ENCODE results near the gene EDA2R. TPM values are rescaled to one million over a fixed set of nuclear protein-coding genes. Genes with fewer than 3 reads are reported as not detected.
A peak's percentile ranks its signal among the peaks of the same experiment; 100 is the strongest.

The EDA2R gene, protein sequence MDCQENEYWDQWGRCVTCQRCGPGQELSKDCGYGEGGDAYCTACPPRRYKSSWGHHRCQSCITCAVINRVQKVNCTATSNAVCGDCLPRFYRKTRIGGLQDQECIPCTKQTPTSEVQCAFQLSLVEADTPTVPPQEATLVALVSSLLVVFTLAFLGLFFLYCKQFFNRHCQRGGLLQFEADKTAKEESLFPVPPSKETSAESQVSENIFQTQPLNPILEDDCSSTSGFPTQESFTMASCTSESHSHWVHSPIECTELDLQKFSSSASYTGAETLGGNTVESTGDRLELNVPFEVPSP
- total RNA-seq (2022): 30.3 and 32.4 TPM in 2 replicates
- Bru-seq, nascent RNA: percentile 94 among the genes with signal in this experiment
- BruChase-seq, experiment 1, labeled RNA remaining after a 6-hour chase: percentile 82 among the genes with signal in this experiment
- BruChase-seq, experiment 2, labeled RNA remaining after a 2-hour chase: percentile 89 among the genes with signal in this experiment
- long read RNA-seq, transcript EDA2R-202 (7 exons, 3,418 nt): major isoform, 18 of 127 reads
- long read RNA-seq, partial matches to known transcripts: 2 of 127 reads
- long read RNA-seq, other reads (novel, unspliced or antisense): 107 of 127 reads

DNA sequence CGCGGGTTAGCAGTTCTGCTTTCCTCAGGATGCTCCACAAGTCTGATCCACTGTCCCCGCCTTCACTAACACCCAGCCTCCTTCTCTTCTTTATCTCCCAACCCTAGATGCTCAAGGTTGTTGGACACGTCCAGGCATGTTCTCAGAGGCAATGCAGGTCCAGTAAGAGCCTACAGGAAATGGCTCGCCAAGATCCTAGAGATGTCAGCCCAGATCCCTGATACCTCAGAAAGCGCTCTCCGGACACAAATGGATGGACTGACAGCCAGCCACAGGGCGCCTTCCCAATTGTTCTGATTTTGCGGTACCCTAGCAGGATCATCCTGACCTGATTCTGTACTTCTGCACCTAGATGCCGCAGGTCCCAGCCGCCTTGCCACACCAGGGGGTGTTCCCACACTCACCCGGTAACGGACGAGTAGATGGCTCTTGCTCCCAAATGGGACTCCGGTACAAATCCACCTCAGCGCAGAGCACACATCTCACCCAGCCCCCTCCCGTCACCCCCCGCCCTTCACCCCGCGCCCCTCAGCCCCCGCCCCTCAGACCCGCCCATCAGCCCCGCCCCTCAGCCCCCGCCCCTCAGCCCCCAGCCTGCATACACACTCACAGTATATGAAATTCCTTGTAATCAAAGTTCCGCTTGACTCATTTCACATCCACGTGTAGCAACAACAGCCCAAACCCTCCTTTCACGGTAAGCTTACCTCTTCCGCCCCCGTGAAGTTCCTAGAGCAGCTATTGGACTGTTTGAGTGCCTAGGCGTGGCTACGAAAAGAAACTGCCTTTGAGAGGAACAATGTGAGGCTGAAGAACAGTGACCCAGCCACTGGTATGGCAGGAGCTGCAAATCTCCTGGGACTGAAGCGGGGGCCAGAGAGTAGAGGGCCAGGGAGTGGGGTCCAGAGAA, at the start of gene EDA2R:
Gene EDA2R (minus strand): TSS at position 488 of the 910 bp plus-strand sequence. CDS start 23,058 bp downstream, outside the sequence.
- peak; percentile 92 for DNase-seq (ENCODE audit: unreplicated experiment)
- TF ChIP-seq, protein P1, sequence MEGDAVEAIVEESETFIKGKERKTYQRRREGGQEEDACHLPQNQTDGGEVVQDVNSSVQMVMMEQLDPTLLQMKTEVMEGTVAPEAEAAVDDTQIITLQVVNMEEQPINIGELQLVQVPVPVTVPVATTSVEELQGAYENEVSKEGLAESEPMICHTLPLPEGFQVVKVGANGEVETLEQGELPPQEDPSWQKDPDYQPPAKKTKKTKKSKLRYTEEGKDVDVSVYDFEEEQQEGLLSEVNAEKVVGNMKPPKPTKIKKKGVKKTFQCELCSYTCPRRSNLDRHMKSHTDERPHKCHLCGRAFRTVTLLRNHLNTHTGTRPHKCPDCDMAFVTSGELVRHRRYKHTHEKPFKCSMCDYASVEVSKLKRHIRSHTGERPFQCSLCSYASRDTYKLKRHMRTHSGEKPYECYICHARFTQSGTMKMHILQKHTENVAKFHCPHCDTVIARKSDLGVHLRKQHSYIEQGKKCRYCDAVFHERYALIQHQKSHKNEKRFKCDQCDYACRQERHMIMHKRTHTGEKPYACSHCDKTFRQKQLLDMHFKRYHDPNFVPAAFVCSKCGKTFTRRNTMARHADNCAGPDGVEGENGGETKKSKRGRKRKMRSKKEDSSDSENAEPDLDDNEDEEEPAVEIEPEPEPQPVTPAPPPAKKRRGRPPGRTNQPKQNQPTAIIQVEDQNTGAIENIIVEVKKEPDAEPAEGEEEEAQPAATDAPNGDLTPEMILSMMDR (IDR thresholded peaks at IDR 0.05; ENCODE audit: unreplicated experiment): no peak
- H3K27me3 Mint-ChIP-seq (ENCODE audit: insufficient read depth, unreplicated experiment): no peaks in the 10 kb centered on the region
- peak within 1 kb of the TSS; percentile 73 for H3K4me3 Mint-ChIP-seq (ENCODE audit: unreplicated experiment)
- H3K9me3 Mint-ChIP-seq (ENCODE audit: unreplicated experiment): peaks cover 15% of the 10 kb centered on the region
- peaks cover 12% of the 10 kb centered on the region for H3K4me1 Mint-ChIP-seq (ENCODE audit: insufficient read depth, unreplicated experiment)
- no TSS peak for BruUV-seq (replicated peaks)
- CTCF ChIA-PET: interaction anchor here (0.7 to 1.8 kb wide), 4 partner anchors 11 to 1044 kb away, joined by 3 to 10 read pairs (median 6); no protein-coding TSS in a partner anchor
- H3K27ac Mint-ChIP-seq (ENCODE audit: low read depth, unreplicated experiment): peak within 1 kb of the TSS; percentile 92
- POLR2A ChIA-PET: interaction anchor here (1.0 to 1.3 kb wide), 3 partner anchors 11 to 972 kb away, joined by 3 to 4 read pairs (median 3); partner anchors contain the start of gene MSN
- intact Hi-C loops (cut with micrococcal nuclease): no loop called here
- peaks cover 7% of the 10 kb centered on the region for H3K36me3 Mint-ChIP-seq (ENCODE audit: insufficient read depth, unreplicated experiment)

DNA sequence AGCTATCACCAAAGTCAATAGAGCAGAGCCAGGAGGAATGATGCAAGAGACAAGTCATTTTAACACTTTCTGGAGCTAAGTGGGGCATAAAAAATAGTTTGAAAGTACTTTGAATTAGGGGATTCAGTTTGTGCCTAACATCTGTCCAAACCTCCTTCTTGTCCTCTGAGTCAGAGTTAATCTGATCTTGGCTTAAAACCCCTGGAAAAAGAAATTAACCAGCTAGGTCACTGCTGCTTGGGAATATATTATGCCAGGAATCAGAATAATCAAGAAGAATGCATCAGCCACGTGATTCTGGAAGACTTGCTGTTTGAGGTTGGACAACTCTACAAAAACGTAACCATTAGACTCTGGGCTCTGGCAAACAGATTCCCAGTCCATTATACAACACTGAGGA, 45.3 kb upstream of the EDA2R start:
- DNase-seq (ENCODE audit: unreplicated experiment): no peak
- ChIA-PET CTCF (interaction anchor here (0.6 kb wide), 1 partner anchor 615 kb away, joined by 4 read pairs; no protein-coding TSS in a partner anchor), POLR2A (no interaction called here)
- intact Hi-C loops (cut with micrococcal nuclease): no loop called here
- H3K4me3 Mint-ChIP-seq (ENCODE audit: unreplicated experiment): no peak overlapping the region
- H3K9me3 Mint-ChIP-seq (ENCODE audit: unreplicated experiment): peaks cover 22% of the 10 kb centered on the region
- no peak overlapping the region for H3K27ac Mint-ChIP-seq (ENCODE audit: low read depth, unreplicated experiment)
- TF ChIP-seq, protein P1 (IDR thresholded peaks at IDR 0.05; ENCODE audit: unreplicated experiment): no peak
- no TSS peak for BruUV-seq (replicated peaks)
- no peaks in the 10 kb centered on the region for H3K27me3 Mint-ChIP-seq (ENCODE audit: insufficient read depth, unreplicated experiment)
- H3K4me1 Mint-ChIP-seq (ENCODE audit: insufficient read depth, unreplicated experiment): no peaks in the 10 kb centered on the region
- no peaks in the 10 kb centered on the region for H3K36me3 Mint-ChIP-seq (ENCODE audit: insufficient read depth, unreplicated experiment)

DNA sequence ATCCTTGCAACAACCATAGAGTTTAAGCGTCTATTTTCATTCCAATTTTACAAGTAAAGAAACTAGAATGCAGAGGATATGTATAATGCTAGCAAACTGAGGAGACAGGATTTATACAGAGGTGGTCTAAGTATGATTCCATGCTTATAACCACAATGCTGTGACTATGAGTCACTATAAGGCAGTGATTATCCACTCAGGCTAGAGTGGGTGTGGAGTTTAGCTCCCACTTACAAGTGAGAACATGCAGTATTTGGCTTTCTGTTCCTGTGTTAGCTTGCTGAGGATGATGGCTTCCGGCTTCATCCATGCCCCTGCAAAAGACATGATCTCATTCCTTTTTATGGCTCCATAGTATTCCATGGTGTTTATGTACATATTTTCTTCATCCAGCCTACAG, 41.6 kb upstream of the EDA2R start:
- TF ChIP-seq, protein P1 (IDR thresholded peaks at IDR 0.05; ENCODE audit: unreplicated experiment): no peak
- POLR2A ChIA-PET: no interaction called here
- peaks cover 16% of the 10 kb centered on the region for H3K4me1 Mint-ChIP-seq (ENCODE audit: insufficient read depth, unreplicated experiment)
- CTCF ChIA-PET: no interaction called here
- no peak overlapping the region for H3K4me3 Mint-ChIP-seq (ENCODE audit: unreplicated experiment)
- H3K9me3 Mint-ChIP-seq (ENCODE audit: unreplicated experiment): peaks cover 34% of the 10 kb centered on the region
- intact Hi-C loops (cut with micrococcal nuclease): no loop called here
- no peak overlapping the region for H3K27ac Mint-ChIP-seq (ENCODE audit: low read depth, unreplicated experiment)
- peak; percentile 0 for DNase-seq (ENCODE audit: unreplicated experiment)
- H3K36me3 Mint-ChIP-seq (ENCODE audit: insufficient read depth, unreplicated experiment): no peaks in the 10 kb centered on the region
- no peaks in the 10 kb centered on the region for H3K27me3 Mint-ChIP-seq (ENCODE audit: insufficient read depth, unreplicated experiment)
- no TSS peak for BruUV-seq (replicated peaks)
